CMK (cell line): Measurements from ENCODE around the gene KLHL40.

Experiments
- DNase-seq: peaks from one replicate; pipeline ENCODE4 v3.0.0-alpha.2; 2010; ENCODE audit warnings: low read depth

Gene KLHL40

DNA sequence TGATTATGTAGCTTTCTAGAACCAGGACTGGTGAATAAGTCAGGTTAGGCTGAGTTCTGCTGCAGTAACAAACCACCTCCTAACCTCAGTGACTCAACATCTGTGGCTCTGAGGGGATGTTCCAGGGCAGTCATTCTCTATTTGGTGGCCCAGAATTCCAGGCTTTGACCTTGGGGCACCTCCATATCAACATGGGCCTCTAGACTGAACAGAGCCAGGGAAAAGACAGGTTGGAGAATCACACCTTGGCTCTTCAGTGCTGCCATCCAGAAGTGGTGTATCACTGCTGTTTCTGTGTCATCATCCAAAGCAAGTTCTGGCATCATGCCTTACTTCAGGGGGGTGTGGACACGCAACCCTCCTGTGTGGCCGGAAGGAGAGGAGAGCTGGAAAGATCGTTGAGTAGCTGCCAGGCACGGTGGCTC, 16.5 kb upstream of the KLHL40 start:
- no peak for DNase-seq

DNA sequence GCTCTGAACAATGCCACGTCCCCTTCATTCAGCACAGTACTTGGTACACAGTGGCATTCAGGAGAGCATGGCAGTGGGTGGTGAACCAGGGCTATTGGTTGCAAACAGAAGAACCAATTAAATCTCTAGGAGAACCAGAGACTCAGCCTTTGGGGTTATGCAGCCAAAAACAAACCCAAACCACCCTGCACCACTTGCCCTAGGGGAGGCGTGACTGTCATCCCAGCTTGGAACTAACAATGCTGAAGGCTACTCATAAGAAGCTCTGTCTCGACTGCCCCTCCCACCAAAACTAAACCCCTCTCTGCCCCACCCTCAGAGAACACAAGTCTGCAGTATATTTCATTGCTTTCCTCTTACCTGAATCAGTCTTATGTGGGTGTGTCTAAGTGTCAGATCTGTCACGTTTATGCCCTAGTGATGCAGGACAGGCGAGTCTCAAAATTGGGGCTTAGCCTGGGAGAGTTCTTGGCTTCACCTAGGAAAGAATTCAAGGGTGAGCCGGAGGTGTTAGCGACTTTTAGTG, 15.2 kb upstream of the KLHL40 start:
- no peak for DNase-seq

DNA sequence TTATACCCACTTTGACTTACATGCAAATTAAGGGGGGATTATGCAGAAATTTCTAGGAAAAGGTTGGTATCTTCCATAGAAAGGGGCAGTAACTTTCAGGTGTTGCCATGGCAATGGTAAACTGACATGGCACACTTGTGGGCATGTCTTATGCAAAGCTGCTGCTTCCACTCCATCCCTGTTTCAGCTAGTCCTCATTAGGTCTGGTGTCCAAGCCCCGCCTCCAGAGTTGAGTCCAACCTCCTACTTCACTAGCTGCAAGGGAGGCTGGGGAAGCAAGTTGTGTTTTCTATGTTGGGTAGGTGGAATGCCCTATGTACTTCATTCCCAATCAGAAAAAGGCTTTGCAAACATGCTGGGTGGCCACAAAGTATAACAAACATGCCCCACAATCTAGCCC, 14.7 kb upstream of the KLHL40 start:
- DNase-seq, result no peak

DNA sequence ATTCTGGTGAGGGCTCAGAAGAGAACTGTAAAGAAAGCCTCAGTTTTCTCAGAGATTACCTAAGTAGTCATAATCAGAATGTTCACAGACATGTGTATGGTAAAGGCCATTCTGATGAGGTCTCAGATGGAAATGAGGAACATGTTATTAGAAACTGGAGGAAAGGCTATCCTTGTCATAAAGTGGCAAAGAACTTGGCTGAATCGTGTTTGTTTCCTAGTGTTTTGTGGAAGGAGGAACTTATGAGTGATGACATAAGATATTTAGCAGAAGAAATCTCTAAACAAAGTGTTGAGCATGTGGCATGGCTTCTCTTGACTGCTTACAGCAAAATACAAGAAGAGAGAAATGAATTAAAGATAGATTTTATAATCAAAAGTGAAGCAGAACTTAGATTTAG, 12.8 kb upstream of the KLHL40 start:
- DNase-seq, result no peak

DNA sequence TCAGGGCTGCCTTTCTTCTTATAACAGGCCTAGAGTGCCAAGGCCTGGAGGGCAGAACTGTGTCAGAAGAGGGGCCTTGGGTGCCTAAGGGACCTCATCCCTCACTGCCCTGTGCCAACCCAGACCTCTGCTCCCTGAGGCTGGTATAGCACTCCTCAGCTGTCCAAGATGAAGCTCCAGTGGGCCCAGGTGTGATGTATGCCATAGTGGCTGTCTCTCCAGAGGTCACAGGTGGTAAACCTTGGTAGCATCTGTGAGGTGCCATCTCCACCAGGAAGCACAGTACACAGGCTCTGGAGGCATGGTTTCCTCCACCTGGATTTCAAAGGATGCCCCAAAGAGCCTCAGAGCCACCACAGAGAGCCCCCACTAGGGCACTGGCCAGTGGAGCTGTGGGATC, 12.3 kb upstream of the KLHL40 start:
- no peak for DNase-seq

DNA sequence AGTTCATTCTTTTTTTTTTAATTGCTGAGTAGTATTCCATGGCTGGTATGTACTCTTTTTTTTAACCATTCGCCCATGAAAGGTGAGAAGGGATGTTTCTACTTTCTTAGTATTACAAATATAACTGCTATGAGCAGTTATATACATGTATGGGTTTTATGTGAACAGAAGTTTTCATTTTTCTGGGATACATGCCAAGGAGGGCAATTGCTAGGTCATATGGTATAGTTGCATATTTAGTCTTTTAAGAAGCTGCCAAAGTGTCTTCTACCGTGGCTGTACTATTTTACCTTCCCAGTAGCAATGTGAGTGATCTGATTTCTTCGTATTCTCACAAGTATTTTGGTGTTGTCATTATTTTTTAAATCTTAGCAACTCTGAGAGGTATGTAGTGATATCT, 11.2 kb upstream of the KLHL40 start:
- no peak for DNase-seq

DNA sequence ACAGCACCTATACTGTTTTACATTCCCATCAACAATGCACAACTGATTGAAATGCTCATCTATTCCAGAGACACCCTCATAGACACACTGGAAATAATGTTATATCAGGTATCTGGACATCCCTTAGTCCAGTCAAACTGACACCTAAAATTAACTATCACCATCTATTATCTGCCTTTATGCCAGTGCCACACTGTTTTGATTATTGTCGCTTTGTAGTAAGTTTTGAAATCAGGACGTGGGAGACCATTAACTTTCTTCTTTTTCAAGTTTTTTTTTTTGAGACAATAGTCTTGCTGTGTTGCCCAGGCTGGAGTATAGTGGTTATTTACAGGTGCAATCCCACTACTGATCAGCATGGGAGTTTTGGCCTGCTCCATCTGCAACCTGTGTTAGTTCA, 9.4 kb upstream of the KLHL40 start:
- no peak for DNase-seq

DNA sequence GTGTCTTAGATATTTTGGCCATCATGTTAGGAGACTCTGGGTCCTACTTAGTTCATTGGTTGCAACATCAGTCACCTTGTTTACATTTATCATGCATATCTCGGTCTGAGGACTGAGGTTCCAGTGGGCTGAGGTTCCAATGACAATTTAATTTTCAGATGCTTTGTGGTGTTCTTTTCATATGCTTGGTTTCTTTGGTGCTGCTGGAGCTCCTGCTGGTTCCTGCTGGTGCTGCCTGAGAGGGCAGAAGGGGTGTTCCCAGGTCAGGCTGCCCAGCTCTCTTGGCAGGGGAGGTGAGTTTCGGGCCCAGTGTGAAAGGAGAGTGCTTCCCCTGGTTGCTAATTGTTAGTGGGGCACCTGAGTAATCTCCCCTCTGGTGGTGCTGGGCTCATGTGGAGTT, 6.9 kb upstream of the KLHL40 start:
- no peak for DNase-seq

DNA sequence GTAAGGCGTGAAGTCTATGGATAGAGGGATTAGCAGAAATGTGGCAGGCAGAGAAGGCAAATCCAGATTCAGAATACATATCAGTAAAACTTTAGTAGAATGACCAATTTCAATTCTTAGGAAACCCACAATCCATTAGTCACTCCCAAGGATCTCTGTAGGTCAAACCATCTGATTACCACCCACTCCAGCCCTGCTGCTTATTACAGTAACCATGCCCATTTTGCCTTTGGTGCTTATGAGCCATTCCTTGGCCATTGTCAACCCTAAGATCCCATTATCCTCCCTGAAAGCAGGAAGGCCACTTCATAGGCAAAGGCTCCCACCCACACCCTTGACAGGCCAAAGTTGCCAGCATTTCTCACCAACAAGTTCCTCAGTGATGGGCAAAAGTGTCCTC, 5.1 kb upstream of the KLHL40 start:
- DNase-seq, result no peak

DNA sequence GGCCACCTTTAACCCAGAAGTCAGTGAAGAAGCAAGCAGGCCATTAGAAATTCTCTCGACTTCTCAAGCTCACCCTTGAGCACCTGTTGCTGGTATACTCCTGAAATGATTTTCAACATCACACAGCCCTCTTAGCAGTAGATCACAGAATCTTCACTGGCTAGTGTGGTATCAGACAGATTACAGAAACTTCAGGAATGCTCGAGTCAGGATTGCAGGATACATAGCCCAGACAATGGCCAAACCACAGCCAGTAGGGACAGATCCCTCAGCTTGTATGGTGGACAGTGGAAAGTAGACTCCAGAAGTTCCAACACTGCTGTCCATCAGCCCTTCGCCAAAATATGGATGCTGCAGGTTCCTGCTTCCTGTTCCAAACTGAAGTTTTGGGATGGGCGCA, 4.5 kb upstream of the KLHL40 start:
- no peak for DNase-seq

DNA sequence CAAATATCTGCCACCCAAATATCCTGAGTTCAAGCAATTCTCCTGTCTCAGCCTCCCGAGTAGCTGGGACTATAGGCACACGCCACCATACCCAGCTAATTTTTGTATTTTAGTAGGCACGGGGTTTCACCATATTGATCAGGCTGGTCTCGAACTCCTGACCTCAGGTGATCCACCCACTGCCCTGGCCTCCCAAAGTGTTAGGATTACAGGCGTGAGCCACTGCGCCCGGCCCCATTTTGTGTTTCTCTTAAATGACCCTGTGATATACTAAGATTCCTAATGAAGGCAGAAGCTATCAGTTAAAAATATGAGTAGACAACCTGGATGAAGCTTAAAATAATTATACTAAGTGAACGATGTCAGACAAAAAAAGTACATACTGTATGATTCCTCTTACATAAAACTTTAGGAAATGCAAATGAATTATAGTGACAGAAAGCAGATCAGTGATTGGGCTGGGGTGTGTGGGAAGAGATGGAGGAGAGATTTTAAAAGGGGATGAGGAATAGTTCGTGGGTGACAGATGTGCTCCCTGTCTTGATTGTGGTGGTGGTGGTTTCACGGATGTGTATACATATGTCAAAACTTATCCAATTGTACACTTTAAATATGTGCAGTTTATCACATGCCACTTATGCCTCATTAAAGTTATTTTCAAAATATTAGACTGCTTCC, 3.8 kb upstream of the KLHL40 start:
- no peak for DNase-seq

DNA sequence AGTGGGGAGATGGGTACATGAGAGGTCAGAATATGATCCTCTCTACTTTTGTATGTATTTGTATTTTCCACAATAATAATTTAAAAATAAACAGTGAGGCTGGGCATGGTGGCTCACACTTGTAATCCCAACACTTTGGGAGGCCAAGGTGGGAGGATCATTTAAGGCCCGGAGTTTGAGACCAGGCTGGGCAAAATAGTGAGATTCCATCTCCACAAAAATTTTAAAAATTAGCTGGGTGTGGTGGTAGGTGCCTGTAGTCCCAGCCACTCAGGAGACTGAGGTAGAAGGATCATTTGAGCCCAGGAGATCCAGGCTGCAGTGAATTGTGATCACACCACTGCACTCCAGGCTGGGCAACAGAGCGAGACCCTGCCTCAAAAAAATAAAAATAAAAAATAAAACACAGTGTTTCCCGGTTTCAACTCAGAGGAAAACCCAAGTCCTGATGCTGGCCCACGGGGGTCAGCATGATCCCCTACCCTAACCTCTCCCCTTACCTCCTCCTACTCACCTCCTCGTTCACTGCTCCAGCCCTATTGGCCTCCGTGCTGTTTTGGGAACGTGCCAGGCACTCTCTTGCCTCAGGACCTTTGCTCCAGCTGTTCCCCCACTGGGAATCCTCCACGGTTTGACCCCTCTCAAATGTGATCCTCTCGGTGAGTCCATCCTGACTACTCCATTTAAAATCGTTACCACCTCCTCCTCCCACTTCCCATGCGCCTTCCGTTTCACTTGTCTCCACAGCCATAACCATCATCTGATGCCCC, 2.9 kb upstream of the KLHL40 start:
- no peak for DNase-seq

DNA sequence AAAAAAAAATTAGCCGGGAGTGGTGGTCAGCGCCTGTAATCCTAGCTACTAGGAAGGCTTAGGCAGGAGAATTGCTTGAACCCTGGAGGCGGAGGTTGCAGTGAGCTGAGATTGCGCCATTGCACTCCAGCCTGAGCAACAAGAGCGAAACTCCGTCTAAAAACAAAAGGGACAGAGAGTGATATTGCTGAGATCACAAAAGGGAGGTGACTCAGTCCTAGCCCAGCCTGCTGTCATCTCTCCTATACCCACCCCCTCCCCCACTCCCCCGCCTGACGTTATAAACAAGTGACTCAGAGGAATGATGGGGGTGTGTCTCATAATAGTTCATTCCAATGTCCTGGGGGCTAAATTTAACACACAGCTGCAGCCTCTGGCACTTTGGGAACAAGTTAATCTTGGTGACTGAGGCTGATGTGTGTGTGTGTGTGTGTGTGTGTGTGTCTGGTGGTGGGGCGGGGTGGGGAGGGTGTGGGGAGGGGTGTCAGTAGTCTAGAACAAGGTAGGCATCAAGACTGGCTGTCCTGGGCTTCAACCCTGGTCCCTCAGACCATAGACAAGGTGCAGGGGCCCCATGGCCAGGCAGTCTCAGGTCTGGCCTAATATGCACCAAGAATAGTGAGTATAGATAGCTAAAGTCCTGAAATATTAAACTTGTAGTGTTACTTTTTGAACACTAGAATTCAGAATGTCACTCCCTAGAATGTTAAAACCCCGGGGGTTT, 1.3 kb upstream of the KLHL40 start:
- no peak for DNase-seq

DNA sequence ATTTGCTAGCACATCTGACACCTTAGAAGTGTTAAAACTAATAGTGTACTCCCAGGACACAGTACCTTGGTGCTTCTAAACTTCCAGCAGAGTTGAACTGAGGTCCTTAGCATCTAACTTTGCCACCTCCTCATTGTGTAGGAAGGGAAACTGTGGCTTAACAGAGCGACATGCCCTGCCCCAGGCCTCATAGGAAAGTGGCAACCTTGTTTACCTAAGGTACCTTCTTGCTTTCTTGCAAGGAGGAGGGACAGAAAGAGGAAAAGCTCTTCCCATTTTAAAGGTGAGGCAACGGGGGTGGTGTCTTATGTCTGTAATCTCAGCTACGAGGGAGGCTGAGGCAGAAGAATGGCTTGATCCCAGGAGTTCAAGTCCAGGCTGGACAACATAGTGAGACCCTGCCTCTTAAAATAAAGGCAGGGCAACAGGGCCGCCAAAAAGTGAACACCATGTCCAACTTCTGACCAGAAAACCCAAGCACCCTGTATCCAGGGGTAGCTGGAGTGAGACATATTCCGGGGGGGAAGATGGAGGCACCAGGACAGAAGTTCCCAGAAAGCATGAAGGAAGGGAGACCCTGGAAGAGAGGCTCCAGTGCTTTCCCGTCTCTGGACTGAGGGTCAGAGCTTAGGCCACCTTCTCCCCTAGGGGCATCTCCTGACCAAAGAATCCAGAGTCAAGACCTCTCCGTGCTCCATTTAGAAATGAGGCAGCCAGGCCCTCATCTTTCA, 540 bp upstream of the KLHL40 start:
- no peak for DNase-seq

DNA sequence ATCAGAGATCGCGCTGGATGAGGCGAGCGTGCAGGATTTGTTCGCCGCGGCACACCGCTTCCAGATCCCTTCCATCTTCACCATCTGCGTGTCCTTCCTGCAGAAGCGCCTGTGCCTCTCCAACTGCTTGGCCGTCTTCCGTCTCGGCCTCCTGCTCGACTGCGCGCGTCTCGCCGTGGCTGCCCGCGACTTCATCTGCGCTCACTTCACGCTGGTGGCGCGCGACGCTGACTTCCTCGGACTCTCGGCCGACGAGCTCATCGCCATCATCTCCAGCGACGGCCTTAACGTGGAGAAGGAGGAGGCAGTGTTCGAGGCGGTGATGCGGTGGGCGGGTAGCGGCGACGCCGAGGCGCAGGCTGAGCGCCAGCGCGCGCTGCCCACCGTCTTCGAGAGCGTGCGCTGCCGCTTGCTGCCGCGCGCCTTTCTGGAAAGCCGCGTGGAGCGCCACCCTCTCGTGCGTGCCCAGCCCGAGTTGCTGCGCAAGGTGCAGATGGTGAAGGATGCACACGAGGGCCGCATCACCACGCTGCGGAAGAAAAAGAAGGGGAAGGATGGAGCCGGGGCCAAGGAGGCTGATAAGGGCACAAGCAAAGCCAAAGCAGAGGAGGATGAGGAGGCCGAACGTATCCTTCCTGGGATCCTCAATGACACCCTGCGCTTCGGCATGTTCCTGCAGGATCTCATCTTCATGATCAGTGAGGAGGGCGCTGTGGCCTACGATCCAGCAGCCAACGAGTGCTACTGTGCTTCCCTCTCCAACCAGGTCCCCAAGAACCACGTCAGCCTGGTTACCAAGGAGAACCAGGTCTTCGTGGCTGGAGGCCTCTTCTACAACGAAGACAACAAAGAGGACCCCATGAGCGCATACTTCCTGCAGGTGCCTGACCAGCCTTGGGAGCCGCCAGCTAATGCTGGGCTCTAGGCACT, 819 bp downstream of the KLHL40 start:
- DNase-seq, result no peak

DNA sequence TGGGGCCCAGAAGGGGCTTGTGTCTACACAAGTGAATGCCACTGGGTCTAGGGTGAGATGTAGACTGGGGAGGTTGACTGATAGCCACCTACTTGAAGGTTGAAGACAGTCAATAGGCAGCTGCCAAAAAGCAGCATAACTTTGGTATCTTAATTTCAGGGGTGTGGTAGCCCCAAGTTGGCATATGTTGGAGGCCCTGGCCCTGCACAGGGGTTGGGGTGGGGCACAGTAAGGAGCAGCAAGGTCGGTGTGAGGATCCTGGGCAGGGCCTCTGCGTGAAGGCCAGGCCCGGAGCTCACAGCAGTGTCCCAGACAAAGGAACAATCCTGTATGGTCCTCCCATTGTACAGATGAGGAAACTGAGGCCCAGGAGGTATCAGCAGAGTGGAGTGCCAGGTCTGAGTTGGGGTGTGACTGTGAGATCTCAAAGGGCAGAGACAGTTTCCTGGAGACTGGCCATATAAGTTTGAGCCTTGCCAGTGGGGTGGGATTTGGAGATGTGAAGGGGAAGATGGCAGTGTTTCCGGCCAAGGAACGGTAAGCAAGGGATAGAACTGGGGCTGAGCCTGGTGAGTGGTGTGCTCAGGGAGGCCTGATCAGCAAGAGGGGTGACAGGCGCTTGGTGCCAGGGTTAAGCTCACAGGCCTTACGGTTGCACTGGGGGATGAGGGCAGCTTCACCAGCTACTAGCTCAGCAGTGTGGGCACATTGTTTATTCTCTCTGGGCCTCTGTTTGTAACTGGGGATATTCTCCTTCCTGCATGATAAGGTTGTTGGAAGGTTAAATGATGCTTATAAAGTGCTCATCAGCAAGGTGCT, 1.7 kb downstream of the KLHL40 start:
- no peak for DNase-seq

DNA sequence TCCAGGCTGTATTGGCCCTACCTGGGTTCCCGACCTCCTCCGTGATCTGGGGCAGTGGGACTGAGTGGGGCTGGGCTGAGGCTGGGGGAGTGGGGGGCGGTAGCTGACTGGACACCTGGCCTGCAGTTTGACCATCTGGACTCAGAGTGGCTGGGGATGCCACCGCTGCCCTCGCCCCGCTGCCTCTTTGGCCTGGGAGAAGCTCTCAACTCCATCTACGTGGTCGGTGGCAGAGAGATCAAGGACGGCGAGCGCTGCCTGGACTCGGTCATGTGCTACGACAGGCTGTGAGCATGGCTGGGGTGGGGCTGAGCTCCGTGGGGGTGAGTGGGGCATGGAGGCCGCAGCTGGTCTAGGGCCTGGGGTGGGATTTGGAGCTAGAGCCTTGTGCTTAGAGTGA, 2.7 kb downstream of the KLHL40 start:
- DNase-seq, result no peak

DNA sequence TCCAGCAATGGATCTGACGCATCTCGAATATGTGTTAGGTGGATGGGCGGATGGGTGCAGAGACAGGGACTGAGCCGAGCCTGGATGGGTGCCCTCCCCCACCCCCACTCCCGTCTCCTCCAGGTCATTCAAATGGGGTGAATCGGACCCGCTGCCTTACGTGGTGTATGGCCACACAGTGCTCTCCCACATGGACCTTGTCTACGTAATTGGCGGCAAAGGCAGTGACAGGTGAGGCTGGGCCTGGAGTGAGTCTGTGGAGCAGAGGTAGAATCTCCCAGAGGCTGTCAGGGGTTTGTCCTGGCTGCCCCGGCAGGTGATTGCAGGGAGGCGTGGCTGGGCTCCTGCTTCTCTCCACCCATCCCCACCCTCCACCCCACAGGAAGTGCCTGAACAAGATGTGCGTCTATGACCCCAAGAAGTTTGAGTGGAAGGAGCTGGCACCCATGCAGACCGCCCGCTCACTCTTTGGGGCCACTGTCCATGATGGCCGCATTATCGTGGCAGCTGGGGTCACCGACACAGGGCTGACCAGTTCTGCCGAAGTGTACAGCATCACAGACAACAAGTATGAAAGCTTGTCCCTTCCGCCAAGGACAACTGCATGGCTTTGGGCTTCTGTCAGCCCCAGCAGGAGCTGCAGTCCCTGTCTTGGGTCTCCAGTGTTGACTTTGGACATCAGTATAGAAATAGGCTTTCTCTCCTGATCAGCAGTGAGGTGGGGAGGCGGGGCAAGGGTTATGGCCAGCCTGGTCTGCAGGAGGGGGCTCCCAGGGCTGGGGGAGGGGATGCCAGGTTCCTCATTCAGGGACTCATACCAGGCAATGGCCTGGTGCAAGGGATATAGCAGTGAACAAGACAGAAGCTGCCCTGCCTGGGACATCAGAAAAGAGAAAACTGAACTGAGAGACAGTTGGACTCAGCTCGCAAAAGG, 3.4 kb downstream of the KLHL40 start:
- no peak for DNase-seq

DNA sequence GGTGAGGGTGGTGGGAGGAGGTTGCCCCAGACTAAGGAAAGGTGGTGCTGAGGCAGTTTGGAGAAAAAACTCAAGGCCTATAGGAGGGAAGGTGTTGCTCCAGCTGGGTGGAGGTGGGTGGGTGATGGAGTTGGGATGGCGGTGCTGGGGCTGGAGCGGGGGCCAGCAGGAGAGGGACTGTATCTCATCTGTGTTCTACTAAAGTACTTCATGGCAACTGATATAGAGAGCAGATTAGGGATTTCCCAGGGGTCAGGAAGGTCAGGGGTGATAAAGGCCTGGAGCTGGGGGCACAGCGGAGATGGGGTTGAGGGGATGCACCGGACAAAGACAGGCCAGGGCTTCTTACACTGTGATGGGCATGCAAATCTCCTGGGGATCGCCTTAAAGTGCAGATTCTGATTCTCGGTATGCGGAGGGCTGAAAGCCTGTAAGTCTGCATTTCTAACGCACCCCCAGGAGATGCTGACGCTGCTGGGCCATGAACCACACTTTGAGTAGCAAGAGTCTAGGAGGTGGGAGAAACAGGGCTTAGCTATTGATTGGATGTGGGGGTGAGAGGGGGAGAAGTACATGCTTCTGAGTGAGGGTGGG, 4.2 kb downstream of the KLHL40 start:
- no peak for DNase-seq
